AG04450 (cell line): ENCODE data around the gene SORT1. TPM values are rescaled to one million over a fixed set of nuclear protein-coding genes. Genes with fewer than 3 reads are reported as not detected.

Experiments
- CTCF ChIA-PET: fragments of 300-600, 350-600 bp; formaldehyde crosslinking; extraction: SDS; loops from one replicate; lab custom pipeline; 2022; ENCODE audit warnings: antibody characterized with exemption, inconsistent platforms; lab: Charles Lee
- POLR2A ChIA-PET: fragments of 350-600 bp; formaldehyde crosslinking; extraction: SDS; loops from one replicate; lab custom pipeline; 2021; ENCODE audit warnings: antibody characterized with exemption, inconsistent platforms; lab: Yijun Ruan, JAX
- DNase-seq: peaks from one replicate; pipeline ENCODE4 v3.0.0-alpha.2; 2011; ENCODE audit warnings: low read depth, low spot score
- H3K27ac ChIP-seq: one replicate; pipeline ENCODE4 v1.5.1; 2012; ENCODE audit warnings: low read depth, low read length, control low read depth
- H3K27me3 ChIP-seq: one replicate; pipeline ENCODE4 v1.6.0; 2012; ENCODE audit warnings: low read length; ENCODE audit not compliant: control insufficient read depth, insufficient read depth
- H3K4me3 ChIP-seq: 2 replicates; pipeline ENCODE4 v1.5.1; 2011; ENCODE audit warnings: mild to moderate bottlenecking, low read depth, low read length, control low read depth
- H3K9me3 ChIP-seq: 2 replicates; pipeline ENCODE4 v1.5.1; 2012; ENCODE audit warnings: low read length; ENCODE audit not compliant: control insufficient read depth, insufficient read depth
- CTCF ChIP-seq: IDR thresholded peaks from 2 replicates; pipeline ENCODE4 v1.5.1; 2011; ENCODE audit warnings: low read depth, low read length, control low read depth, inconsistent platforms
- polyA plus RNA-seq: library from polyadenylated mRNA; depleted of rRNA; stranded (reverse); fragments of >200 nt; gene quantifications from 2 replicates; pipeline ENCODE4 v1.2.3, GENCODE V29; 2011

SORT1 gene
- polyA plus RNA-seq, 1 experiment, result 42.8 TPM

- Histone ChIP-seq H3K9me3 (no peaks in the 10 kb centered on the region), H3K27me3 (no peaks in the 10 kb centered on the region), H3K4me3 (no peak overlapping the region), H3K27ac (no peak overlapping the region)
- DNase-seq, result no peak
- ChIA-PET CTCF (interaction anchor here (0.8 to 1.0 kb wide), 2 partner anchors 35 to 219 kb away, joined by 3 to 5 read pairs; no protein-coding TSS in a partner anchor), POLR2A (interaction anchor here (0.7 kb wide), 1 partner anchor 21 kb away, joined by 3 read pairs; no protein-coding TSS in a partner anchor)
- TF ChIP-seq CTCF, result no peak
Observed at GRCh38 chr1:109312978-109313775, 84.5 kb downstream of the SORT1 start.

GRCh38 chr1:109312246-109312645 is 85.5 kb downstream of the SORT1 start:
- H3K4me3 ChIP-seq, result no peak overlapping the region

GRCh38 chr1:109309347-109309746 is 88.4 kb downstream of the SORT1 start:
- POLR2A ChIA-PET, result no interaction called here
- TF ChIP-seq CTCF, result no peak

More at GRCh38 chr1:109312246-109312645, 85.5 kb downstream of the SORT1 start:
- DNase-seq, result no peak
- CTCF ChIA-PET, result interaction anchor here (1.0 kb wide), 1 partner anchor 34 kb away, joined by 5 read pairs; no protein-coding TSS in a partner anchor
- H3K27me3 ChIP-seq, result no peaks in the 10 kb centered on the region
- POLR2A ChIA-PET, result no interaction called here
- TF ChIP-seq CTCF, result no peak
- H3K27ac ChIP-seq, result no peak overlapping the region
- H3K9me3 ChIP-seq, result no peaks in the 10 kb centered on the region

GRCh38 chr1:109307274-109308021 is 90.3 kb downstream of the SORT1 start:
- H3K9me3 ChIP-seq, result no peaks in the 10 kb centered on the region
- ChIA-PET POLR2A (interaction anchor here (0.5 to 1.6 kb wide), 3 partner anchors 12 to 31 kb away, joined by 3 to 4 read pairs (median 3); partner anchors contain the start of gene PSRC1), CTCF (no interaction called here)
- no peak for TF ChIP-seq CTCF
- no peak overlapping the region for H3K27ac ChIP-seq
- no peak for DNase-seq
- H3K27me3 ChIP-seq, result no peaks in the 10 kb centered on the region
- H3K4me3 ChIP-seq, result no peak overlapping the region

More at GRCh38 chr1:109309347-109309746, 88.4 kb downstream of the SORT1 start:
- peak overlapping the region; percentile 63 for H3K27ac ChIP-seq
- no peaks in the 10 kb centered on the region for H3K27me3 ChIP-seq
- H3K9me3 ChIP-seq, result no peaks in the 10 kb centered on the region
- H3K4me3 ChIP-seq, result no peak overlapping the region
- DNase-seq, result peak; percentile 15
- CTCF ChIA-PET, result no interaction called here
